Ramos (cell line): ENCODE data around the gene TMEM52.

Source experiments
- in situ Hi-C: fragments of 300-500 bp; cut with MboI; formaldehyde crosslinking; loops from one replicate; pipeline ENCODE4 v1.14.3; 2022; ENCODE audit warnings: low sequenced_read_pairs; ENCODE audit not compliant: unreplicated experiment

The TMEM52 gene

DNA sequence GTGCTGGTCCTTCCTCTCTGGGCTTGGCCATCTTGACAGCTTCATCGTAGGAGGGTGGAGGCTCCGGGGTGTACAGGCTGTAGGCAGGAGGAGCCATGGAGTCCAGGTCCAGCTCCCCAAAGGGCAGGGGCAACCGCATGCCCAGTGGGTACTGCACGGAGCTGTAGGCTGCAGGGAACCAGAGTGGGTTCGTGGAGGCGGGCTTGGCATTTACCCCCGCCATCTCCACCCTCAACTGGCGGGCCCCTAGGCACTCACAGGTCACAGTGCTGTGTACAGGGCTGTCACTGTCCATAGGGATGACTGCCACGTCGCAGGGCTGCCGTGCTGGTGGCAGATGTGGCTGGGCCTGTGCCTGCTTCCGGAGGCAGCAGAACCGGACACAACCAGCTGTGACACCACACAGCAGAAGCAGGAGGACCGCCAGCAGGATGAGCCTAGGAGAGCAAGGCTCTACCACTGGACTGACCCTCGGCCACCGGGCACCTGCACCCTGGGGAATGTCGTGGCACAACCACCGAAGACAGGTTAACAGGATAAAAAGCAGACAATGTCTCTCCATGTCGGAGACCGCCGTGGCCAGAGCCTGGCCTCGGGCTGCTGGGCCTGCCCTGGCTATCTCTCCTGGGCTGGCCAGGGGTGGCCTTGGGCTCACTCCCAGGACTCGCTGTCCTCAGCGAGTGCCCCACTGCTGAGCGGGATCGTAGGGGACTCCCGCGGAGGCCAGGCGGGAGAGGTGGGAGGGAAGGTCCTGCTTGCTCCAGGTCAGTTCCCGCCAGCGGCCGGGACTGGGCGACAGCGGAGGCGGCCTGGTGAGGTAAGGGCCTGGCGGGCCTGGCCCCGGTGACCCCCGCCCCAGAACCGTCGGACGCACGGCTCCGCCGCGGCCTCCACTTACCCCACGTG lies 831 bp downstream of the TMEM52 start:
- in situ Hi-C loops, result no loop called here

- in situ Hi-C loops, result no loop called here
Measured at GRCh38 chr1:1917304-1917976, 1.6 kb downstream of the TMEM52 start.

DNA sequence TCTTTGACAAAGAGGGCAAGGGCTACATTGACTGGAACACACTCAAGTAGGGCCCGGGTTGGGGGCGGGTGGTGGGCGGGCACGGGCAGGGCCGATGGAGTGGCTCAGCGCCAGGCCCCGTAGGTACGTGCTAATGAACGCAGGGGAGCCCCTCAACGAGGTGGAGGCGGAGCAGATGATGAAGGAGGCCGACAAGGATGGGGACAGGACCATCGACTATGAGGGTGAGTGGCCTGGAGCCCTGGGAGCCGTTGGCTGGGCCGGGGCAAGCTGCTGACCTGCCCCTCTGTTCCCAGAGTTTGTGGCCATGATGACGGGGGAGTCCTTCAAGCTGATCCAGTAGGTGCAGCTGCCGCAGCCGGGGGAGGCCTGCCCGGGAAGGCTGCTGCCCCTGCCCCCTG lies 2.2 kb downstream of the TMEM52 start:
- in situ Hi-C loops, result no loop called here

DNA sequence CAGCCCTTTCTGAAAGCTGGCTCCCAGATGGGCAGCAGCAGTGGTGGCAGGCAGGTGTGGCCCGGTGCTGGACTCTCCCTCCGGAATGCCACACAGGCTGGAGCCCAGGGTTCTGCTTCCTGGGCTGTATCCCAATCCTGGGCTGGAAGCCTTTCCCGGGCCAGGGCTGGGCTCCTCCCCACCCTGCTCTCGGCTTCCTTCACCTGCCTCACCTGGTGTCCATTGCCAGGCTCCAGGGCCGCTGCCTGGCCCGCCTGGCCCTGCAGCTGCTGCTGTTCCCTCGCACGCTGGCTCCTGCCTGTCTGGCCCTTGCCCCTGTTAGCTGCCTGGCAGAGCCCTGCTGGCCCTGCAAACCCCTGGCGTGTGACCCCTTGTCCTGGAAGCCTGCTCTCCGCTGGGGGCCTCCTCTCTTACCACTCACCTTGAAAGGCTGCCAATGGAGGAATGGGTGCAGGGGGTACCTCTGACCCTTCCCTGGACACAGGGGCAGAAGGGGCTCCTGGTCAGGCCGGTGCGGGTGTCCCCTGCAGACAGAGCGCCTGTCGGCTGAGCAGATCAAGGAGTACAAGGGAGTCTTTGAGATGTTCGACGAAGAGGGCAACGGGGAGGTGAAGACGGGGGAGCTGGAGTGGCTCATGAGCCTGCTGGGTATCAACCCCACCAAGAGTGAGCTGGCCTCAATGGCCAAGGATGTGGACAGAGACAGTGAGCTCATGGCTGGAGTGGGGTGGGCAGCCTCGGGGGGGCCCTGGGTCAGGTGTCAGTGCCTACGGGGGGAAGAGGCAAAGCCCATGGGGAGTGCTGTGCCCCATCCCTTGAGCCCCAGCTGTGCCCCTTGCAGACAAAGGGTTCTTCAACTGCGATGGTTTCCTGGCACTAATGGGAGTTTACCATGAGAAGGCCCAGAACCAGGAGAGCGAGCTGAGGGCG lies 2.9 kb downstream of the TMEM52 start:
- in situ Hi-C loops, result no loop called here

- in situ Hi-C loops, result no loop called here
Measured at GRCh38 chr1:1914971-1915692, 3.9 kb downstream of the TMEM52 start, which contains the start of gene CALML6. CALML6 (plus strand) TSS chr1:1915260; CDS start chr1:1915281, 21 bp downstream.

DNA sequence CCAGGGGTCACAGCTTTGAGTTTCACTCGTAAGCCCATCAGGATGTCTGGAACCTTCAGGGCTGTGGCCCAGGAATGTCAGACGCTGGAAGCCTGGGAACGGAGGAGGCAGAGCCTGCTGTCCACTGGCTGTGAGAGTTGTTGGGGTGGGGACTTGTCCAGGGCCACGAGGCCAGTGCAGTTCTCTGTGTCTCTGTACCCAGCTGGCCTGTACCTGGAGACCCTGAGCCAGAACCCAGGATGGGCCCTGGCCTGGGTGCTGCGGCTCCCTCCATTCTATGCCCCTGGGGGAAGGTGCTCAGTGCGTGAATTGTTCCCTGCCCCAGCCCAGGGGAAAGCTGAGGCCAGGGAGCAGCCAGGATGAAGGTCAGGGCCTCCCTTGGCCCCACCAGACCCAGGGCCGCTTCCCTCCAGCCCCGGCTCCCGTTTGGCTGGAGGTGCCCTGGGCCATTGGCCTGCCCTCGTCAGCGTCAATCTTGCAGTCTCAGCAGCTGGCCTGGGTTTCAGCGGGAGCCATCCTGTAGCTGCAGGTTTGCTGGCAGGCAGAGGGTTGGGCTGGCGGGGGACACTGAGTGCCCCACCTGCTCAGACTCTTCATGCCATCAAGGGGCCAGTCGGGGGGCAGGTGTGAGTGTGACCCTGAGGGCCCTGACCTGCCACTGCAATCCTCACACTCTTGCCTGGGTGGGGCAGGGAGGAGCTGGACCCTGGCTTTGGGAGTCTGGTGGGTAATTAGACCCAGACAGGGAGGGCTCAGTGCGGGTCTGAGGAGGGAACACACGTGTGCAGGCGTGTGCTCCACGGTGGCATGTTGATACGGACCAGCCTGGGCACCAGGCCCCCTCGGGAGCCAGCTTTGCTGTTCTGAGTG lies 4.7 kb downstream of the TMEM52 start:
- in situ Hi-C loops, result no loop called here

- in situ Hi-C loops, result no loop called here
Measured at GRCh38 chr1:1911350-1912041, 7.6 kb downstream of the TMEM52 start.

GRCh38 chr1:1910651-1911331 lies 8.3 kb downstream of the TMEM52 start:
- in situ Hi-C loops, result no loop called here

DNA sequence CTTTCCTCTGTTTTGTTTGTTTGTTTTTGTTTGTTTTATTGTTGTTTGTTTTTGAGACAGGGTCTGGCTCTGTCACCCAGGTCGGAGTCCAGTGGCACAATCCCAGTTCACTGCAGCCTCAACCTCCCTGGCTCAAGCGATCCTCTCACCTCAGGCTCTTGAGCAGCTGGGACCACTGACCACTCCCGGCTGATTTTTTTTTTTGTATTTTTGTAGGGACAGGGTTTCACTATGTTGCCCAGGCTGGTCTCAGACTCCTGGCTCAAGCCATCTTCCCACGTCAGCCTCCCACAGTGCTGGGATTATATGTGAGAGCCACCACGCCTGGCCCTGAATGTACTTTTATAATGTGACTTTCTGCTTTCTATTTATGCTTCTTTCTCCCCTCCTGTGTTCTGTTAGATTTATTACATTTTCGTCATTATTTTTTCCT lies 9.0 kb downstream of the TMEM52 start:
- in situ Hi-C loops, result no loop called here

GRCh38 chr1:1908506-1908791 lies 10.6 kb downstream of the TMEM52 start:
- in situ Hi-C loops, result no loop called here

DNA sequence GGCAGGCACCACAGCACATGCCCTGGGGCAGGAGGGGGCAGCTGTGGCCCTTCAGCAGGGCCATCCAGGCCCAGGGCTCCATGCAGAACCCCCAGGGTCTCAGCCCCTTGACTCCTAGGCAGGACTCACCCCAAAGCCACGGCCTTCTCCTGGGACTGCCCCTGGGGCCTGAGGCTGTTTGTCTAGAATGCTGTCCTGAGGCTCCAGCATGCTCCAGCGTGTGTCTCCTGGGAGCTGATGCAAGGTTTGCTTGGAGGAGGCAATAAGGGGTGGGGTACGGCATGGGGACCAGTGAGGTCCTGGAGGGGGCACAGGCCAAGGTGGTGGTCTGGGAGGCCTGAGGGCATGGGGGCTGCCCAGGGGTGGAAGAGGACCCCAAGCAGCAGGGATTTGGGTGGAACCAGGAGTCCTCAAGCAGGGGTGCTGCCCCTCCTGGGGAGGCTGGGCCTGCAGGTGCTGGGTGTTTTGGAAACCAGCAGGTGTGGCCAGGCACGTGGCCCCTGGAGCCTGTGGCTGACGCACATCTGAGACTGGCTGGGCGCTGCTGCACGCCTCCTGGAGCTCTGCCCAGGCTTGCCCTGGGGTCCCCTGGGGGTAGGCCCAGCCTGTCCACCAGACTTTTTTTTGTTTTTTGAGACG lies 11.9 kb downstream of the TMEM52 start:
- in situ Hi-C loops, result no loop called here

DNA sequence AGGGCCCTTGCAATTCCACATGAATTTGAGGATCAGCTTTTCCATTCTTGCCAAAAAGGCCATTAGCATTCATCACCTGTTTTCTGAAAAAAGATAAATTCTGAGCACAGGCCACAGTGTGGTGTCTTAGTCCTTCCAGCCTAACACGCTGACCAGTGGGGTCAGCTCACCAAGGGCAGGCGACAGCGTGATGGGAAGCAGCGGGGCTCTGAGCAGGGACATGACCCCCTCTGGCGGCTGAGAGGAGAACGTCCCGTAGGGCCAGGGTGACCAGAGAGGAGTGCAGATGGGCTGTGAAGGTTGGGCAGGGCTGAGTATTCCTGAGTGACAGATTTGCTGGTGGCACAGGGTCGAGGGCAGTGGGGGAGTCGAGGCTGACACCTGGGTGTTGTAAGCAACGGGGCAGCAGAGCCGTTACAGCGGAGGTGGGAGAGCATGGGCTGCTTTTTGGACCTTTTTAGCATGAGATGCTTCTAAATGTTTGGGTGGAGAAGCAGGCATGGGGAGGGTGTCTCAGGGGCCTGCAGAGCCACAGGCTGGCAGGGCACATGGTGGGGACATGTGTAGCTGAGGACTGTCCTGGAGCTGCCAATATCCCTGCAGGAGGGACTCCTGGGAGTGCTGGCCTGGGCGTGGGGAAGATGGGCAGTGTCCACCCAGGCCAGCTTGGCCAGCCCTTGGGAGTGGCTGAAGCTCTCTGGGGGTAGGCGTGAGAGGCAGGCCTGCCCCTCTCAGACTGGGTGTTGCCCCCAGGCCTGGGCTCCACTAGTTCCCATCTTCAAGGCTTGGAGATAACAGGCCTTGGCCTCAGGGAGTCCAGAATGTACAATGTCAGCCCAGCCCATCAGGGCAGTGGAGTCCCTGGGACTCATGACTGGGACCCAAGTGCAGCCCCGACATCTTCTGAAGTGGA lies 12.6 kb downstream of the TMEM52 start:
- in situ Hi-C loops, result no loop called here

- in situ Hi-C loops, result loop anchor here (5.0 kb wide), 1 partner anchor 111 kb away; no protein-coding TSS in a partner anchor
Measured at GRCh38 chr1:1903224-1903623, 15.9 kb downstream of the TMEM52 start.

- in situ Hi-C loops, result loop anchor here (5.0 kb wide), 1 partner anchor 109 kb away; no protein-coding TSS in a partner anchor
Measured at GRCh38 chr1:1901641-1902294, 17.3 kb downstream of the TMEM52 start.

- in situ Hi-C loops, result loop anchor here (5.0 kb wide), 1 partner anchor 109 kb away; no protein-coding TSS in a partner anchor
Measured at GRCh38 chr1:1900883-1901640, 18.0 kb downstream of the TMEM52 start.
